GM12864 (cell line): ENCODE data around the gene TNK1.
A peak's percentile ranks its signal among the peaks of the same experiment; 100 is the strongest.

ENCODE experiments used
- DNase-seq: peaks from one replicate; pipeline ENCODE4 v3.0.0-alpha.2; 2011; ENCODE audit warnings: low read depth
- H3K4me3 ChIP-seq: 2 replicates; pipeline ENCODE4 v1.5.1; 2011; ENCODE audit warnings: mild to moderate bottlenecking, low read depth, low read length, control low read depth
- TF ChIP-seq, protein P1 (sequence below): IDR thresholded peaks from 2 replicates; pipeline ENCODE4 v1.5.1; 2011; ENCODE audit warnings: low read depth, mild to moderate bottlenecking, moderate library complexity, low read length, control low read depth, inconsistent platforms; ENCODE audit errors: missing control alignments

TNK1 gene

GRCh38 chr17:7341842-7342241, 39.0 kb upstream of the TNK1 start:
- H3K4me3 ChIP-seq = no peak overlapping the region
- DNase-seq = no peak
- TF ChIP-seq, protein P1, sequence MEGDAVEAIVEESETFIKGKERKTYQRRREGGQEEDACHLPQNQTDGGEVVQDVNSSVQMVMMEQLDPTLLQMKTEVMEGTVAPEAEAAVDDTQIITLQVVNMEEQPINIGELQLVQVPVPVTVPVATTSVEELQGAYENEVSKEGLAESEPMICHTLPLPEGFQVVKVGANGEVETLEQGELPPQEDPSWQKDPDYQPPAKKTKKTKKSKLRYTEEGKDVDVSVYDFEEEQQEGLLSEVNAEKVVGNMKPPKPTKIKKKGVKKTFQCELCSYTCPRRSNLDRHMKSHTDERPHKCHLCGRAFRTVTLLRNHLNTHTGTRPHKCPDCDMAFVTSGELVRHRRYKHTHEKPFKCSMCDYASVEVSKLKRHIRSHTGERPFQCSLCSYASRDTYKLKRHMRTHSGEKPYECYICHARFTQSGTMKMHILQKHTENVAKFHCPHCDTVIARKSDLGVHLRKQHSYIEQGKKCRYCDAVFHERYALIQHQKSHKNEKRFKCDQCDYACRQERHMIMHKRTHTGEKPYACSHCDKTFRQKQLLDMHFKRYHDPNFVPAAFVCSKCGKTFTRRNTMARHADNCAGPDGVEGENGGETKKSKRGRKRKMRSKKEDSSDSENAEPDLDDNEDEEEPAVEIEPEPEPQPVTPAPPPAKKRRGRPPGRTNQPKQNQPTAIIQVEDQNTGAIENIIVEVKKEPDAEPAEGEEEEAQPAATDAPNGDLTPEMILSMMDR = no peak

- no peak overlapping the region for H3K4me3 ChIP-seq
- TF ChIP-seq, protein P1 = no peak
- DNase-seq = no peak
Observed at GRCh38 chr17:7343250-7343649, 37.6 kb upstream of the TNK1 start.

- TF ChIP-seq, protein P1 = no peak
- no peak overlapping the region for H3K4me3 ChIP-seq
- DNase-seq = no peak
Observed at GRCh38 chr17:7346761-7347614, 33.9 kb upstream of the TNK1 start.

DNA sequence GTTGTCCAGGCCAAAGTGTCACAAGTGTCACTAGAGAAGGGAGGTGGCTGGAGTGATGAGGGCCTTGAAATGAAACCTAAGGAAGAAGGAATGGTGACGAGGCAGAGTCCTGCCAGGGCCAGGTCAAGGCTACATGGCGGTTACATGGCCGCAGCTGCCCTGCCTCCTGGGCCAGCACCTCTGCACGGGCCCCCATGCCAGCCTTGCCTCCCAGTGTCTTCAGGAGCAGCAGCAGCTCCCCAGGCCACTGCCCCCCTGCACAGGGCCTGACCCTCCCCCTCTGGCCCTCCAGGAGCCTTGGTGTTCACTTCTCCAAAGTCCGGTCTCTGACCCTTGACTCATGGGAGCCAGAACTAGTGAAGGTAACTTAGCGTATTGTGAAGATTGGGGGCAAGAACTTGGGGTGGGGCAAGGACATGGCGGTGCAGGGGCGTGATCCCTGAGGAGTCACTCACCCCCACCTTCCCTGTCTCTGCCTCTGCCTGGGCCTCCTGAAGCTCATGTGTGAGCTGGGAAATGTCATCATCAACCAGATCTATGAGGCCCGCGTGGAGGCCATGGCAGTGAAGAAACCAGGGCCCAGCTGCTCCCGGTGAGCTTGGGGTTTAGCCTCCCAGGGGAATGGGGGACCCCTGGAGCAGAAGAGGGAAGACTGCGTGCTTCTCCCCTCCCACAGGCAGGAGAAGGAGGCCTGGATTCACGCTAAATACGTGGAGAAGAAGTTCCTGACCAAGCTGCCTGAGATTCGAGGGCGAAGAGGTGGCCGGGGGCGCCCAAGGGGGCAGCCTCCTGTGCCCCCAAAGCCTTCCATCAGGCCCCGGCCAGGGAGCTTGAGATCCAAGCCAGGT, 33.0 kb upstream of the TNK1 start:
- TF ChIP-seq, protein P1 = no peak
- H3K4me3 ChIP-seq = no peak overlapping the region
- DNase-seq = no peak

DNA sequence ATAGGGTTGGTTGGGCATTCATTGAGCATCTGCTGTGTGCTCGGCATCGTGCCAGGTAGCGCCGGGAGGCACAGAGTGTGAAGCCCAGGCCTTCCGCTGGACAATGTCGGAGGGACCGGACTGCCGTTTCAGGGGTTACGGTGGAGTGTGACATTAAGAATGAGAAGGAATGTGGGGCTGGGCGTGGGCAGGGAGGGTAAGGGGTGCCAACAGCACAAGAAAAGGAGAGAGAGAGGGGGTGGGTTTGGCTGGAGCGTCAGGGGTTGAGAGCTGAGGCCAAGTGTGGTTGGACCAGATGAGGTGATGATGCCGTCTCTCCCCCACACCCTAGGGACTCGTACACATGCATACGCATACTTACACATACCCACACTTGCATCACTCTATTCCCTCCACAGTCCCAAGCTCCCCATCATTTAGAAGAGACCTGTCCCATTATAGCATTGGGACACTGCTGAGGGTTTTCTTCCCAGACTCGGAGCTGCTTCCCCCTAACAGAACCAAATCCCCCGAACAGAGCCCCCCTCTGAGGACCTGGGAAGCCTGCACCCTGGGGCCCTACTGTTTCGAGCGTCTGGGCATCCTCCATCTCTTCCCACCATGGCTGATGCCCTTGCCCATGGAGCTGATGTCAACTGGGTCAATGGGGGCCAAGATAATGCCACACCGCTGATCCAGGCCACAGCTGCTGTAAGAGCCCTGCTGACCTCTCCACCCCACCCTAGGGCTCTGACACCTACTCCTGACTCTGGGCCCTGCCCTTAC, 32.2 kb upstream of the TNK1 start:
- DNase-seq = no peak
- no peak overlapping the region for H3K4me3 ChIP-seq
- TF ChIP-seq, protein P1 = no peak

DNA sequence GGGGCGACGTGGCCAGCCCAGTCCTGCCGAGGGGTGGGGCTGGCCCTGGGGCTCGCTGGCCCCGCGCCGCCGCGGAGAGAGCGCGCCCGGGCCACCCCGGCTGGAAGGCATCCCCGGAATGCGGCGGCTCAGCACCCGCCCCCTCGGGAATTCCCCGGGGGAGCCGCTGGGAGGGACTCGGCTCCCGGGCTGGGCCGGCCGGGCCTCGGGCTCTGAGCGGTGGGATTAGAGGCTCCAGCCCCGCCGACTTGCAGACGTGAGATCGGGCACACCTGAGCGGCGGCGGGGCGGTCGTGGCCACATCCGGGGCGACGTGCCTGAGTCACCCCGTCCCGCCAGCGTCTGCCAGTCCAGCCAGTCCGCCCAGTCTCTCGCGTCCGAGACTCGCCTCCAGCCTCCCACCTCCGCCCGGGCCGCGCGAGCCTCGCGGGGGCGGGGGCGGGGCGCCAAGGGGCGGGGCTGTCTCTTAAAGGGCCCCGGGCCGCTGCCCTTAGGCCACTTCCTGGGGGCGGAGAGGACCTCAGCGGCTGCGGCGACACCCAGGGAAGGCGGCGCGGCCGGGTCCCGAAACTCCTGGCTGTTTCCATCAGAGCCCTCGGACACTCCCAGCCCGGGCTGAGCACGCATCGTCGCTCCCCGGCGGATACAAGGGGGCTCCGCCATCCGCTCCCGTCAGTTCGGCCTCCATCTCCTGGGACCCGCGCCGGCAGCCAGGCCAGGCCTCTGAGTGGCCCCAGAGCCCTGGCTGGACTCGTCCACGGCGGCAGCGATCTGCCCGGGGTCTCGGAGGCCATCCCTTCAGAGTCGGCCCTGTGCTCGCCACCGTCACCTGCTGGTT, 29.0 kb upstream of the TNK1 start, which contains the start of gene KCTD11:
KCTD11 (plus strand) TSS at position 498 of the 838 bp plus-strand sequence.
- TF ChIP-seq, protein P1 = no peak
- peak within 1 kb of the TSS; percentile 56 for H3K4me3 ChIP-seq
- peak; percentile 50 for DNase-seq
